Nephron progenitor cell (in vitro differentiated cells): ENCODE measurements around the gene TTLL1.

Experiments
- DNase-seq: peaks from one replicate; pipeline ENCODE4 v3.0.0; 2021
- H3K27ac Mint-ChIP-seq: 2 replicates; pipeline ENCODE4 v1.8.0; 2021; ENCODE audit warnings: mild to moderate bottlenecking, moderate library complexity, mixed read lengths
- H3K27me3 Mint-ChIP-seq: 2 replicates; pipeline ENCODE4 v1.8.0; 2021; ENCODE audit warnings: mild to moderate bottlenecking, low read depth, mixed read lengths; ENCODE audit not compliant: poor library complexity
- H3K36me3 Mint-ChIP-seq: 2 replicates; pipeline ENCODE4 v1.8.0; 2021; ENCODE audit warnings: low read depth, mixed read lengths
- H3K4me1 Mint-ChIP-seq: 2 replicates; pipeline ENCODE4 v1.8.0; 2021; ENCODE audit warnings: mixed read lengths
- H3K4me3 Mint-ChIP-seq: 2 replicates; pipeline ENCODE4 v1.8.0; 2021; ENCODE audit warnings: mild to moderate bottlenecking, moderate library complexity, mixed read lengths
- H3K9me3 Mint-ChIP-seq: 2 replicates; pipeline ENCODE4 v1.8.0; 2021; ENCODE audit warnings: mild to moderate bottlenecking, moderate library complexity, mixed read lengths
- CTCF ChIP-seq: fragments of 200-600 bp; sonication (generic); IDR thresholded peaks from 2 replicates; pipeline ENCODE4 v1.5.0; 2021; ENCODE audit warnings: antibody characterized with exemption

TTLL1 gene

GRCh38 chr22:43088627-43088983, 586 bp downstream of the TTLL1 start:
- DNase-seq = no peak
- Mint-ChIP-seq H3K4me3 (peak overlapping the region; percentile 93), H3K9me3 (peaks cover 7% of the 10 kb centered on the region), H3K27ac (no peak overlapping the region), H3K4me1 (peaks cover 19% of the 10 kb centered on the region), H3K36me3 (peaks cover 22% of the 10 kb centered on the region), H3K27me3 (no peaks in the 10 kb centered on the region)
- TF ChIP-seq CTCF = no peak

- Mint-ChIP-seq H3K27ac (no peak overlapping the region), H3K4me3 (peak overlapping the region; percentile 36), H3K36me3 (peaks cover 22% of the 10 kb centered on the region), H3K4me1 (peaks cover 19% of the 10 kb centered on the region), H3K27me3 (no peaks in the 10 kb centered on the region), H3K9me3 (peaks cover 7% of the 10 kb centered on the region)
- no peak for DNase-seq
- no peak for TF ChIP-seq CTCF
Measured at GRCh38 chr22:43085658-43086606, 3.3 kb downstream of the TTLL1 start.

- TF ChIP-seq CTCF = no peak
- Mint-ChIP-seq H3K4me1 (peaks cover 40% of the 10 kb centered on the region), H3K36me3 (peaks cover 28% of the 10 kb centered on the region), H3K27me3 (peaks cover 6% of the 10 kb centered on the region), H3K4me3 (no peak overlapping the region), H3K27ac (no peak overlapping the region), H3K9me3 (peaks cover 7% of the 10 kb centered on the region)
- DNase-seq = no peak
Measured at GRCh38 chr22:43081968-43082367, 7.2 kb downstream of the TTLL1 start.

GRCh38 chr22:43080616-43081015, 8.6 kb downstream of the TTLL1 start:
- Mint-ChIP-seq H3K4me1 (peaks cover 34% of the 10 kb centered on the region), H3K27me3 (peaks cover 6% of the 10 kb centered on the region), H3K4me3 (no peak overlapping the region), H3K9me3 (peaks cover 6% of the 10 kb centered on the region), H3K27ac (no peak overlapping the region), H3K36me3 (peaks cover 16% of the 10 kb centered on the region)
- no peak for DNase-seq
- TF ChIP-seq CTCF = no peak

GRCh38 chr22:43079742-43080141, 9.4 kb downstream of the TTLL1 start:
- peaks cover 16% of the 10 kb centered on the region for H3K36me3 Mint-ChIP-seq

More at GRCh38 chr22:43079742-43080141, 9.4 kb downstream of the TTLL1 start:
- Mint-ChIP-seq H3K27ac (peak overlapping the region; percentile 85), H3K4me1 (peaks cover 34% of the 10 kb centered on the region), H3K9me3 (no peaks in the 10 kb centered on the region), H3K4me3 (no peak overlapping the region), H3K27me3 (peaks cover 6% of the 10 kb centered on the region)
- TF ChIP-seq CTCF = no peak
- no peak for DNase-seq
